DMS53 treated with DMSO at 0.1 percent for 48 hours (cell line): ENCODE measurements around the gene DGLUCY.
"Not testable (repeated sequence)": the region's sequence is repeated elsewhere in the genome, so short reads cannot be mapped to it uniquely, and the experiment has no call there.

ENCODE experiments used
- DNase-seq: peaks from one replicate; lab custom pipeline; 2025; ENCODE audit not compliant: unreplicated experiment; lab: John Stamatoyannopoulos, UW

Gene DGLUCY

GRCh38 chr14:91164676-91165075 is 50.8 kb downstream of the DGLUCY start:
- DNase-seq = no peak

GRCh38 chr14:91167380-91167770 is 53.5 kb downstream of the DGLUCY start:
- no peak for DNase-seq

- no peak for DNase-seq
Observed at GRCh38 chr14:91169951-91170350, 56.1 kb downstream of the DGLUCY start.

- DNase-seq = no peak
Observed at GRCh38 chr14:91170504-91171121, 56.7 kb downstream of the DGLUCY start.

GRCh38 chr14:91171291-91171690 is 57.4 kb downstream of the DGLUCY start:
- no peak for DNase-seq

GRCh38 chr14:91173221-91173670 is 59.4 kb downstream of the DGLUCY start:
- DNase-seq = peak; percentile 44

- no peak for DNase-seq
Observed at GRCh38 chr14:91173904-91174303, 60.0 kb downstream of the DGLUCY start.

GRCh38 chr14:91175291-91176201 is 61.7 kb downstream of the DGLUCY start:
- no peak for DNase-seq

- peak; percentile 71 for DNase-seq
Observed at GRCh38 chr14:91177073-91178034, 63.5 kb downstream of the DGLUCY start.

- no peak for DNase-seq
Observed at GRCh38 chr14:91180611-91181010, 66.7 kb downstream of the DGLUCY start.

- DNase-seq = not testable (repeated sequence)
Observed at GRCh38 chr14:91182753-91183152, 68.9 kb downstream of the DGLUCY start.

- no peak for DNase-seq
Observed at GRCh38 chr14:91184559-91184958, 70.7 kb downstream of the DGLUCY start.

- DNase-seq = no peak
Observed at GRCh38 chr14:91185721-91186120, 71.8 kb downstream of the DGLUCY start.

- no peak for DNase-seq
Observed at GRCh38 chr14:91186515-91187066, 72.7 kb downstream of the DGLUCY start.

- no peak for DNase-seq
Observed at GRCh38 chr14:91187271-91187670, 73.4 kb downstream of the DGLUCY start.

GRCh38 chr14:91190853-91191252 is 77.0 kb downstream of the DGLUCY start:
- DNase-seq = no peak

GRCh38 chr14:91193069-91193468 is 79.2 kb downstream of the DGLUCY start:
- no peak for DNase-seq

- no peak for DNase-seq
Observed at GRCh38 chr14:91195881-91196280, 82.0 kb downstream of the DGLUCY start.

- DNase-seq = no peak
Observed at GRCh38 chr14:91197631-91198030, 83.8 kb downstream of the DGLUCY start.

- not testable (repeated sequence) for DNase-seq
Observed at GRCh38 chr14:91200802-91201201, 86.9 kb downstream of the DGLUCY start.
